Activated naive CD4-positive, alpha-beta T cell treated with anti-CD3 and anti-CD28 coated beads, Interleukin-2, amount 50 U/mL, for 24 hours (primary cell): ENCODE results near the gene FARS2.

Experiments
- H3K27ac Mint-ChIP-seq: one replicate; pipeline ENCODE4 v1.8.0; 2021; ENCODE audit warnings: mild to moderate bottlenecking, mixed read lengths
- H3K27me3 Mint-ChIP-seq: one replicate; pipeline ENCODE4 v1.8.0; 2021; ENCODE audit warnings: mixed read lengths
- H3K36me3 Mint-ChIP-seq: one replicate; pipeline ENCODE4 v1.8.0; 2021; ENCODE audit warnings: mixed read lengths
- H3K4me1 Mint-ChIP-seq: one replicate; pipeline ENCODE4 v1.8.0; 2021; ENCODE audit warnings: mixed read lengths
- H3K4me3 Mint-ChIP-seq: one replicate; pipeline ENCODE4 v1.8.0; 2021; ENCODE audit warnings: mild to moderate bottlenecking, mixed read lengths
- H3K9me3 Mint-ChIP-seq: one replicate; pipeline ENCODE4 v1.8.0; 2021; ENCODE audit warnings: mixed read lengths

The FARS2 gene

GRCh38 chr6:5590187-5590586 lies 328.9 kb downstream of the FARS2 start:
- no peaks in the 10 kb centered on the region for H3K4me1 Mint-ChIP-seq
- no peaks in the 10 kb centered on the region for H3K27me3 Mint-ChIP-seq
- no peaks in the 10 kb centered on the region for H3K9me3 Mint-ChIP-seq
- H3K27ac Mint-ChIP-seq, result no peak overlapping the region
- H3K4me3 Mint-ChIP-seq, result no peak overlapping the region
- H3K36me3 Mint-ChIP-seq, result peaks cover 5% of the 10 kb centered on the region

- no peak overlapping the region for H3K27ac Mint-ChIP-seq
- no peaks in the 10 kb centered on the region for H3K9me3 Mint-ChIP-seq
- no peak overlapping the region for H3K4me3 Mint-ChIP-seq
- no peaks in the 10 kb centered on the region for H3K27me3 Mint-ChIP-seq
- peaks cover 2% of the 10 kb centered on the region for H3K36me3 Mint-ChIP-seq
- no peaks in the 10 kb centered on the region for H3K4me1 Mint-ChIP-seq
Observed at GRCh38 chr6:5592886-5593519, 331.7 kb downstream of the FARS2 start.

- Mint-ChIP-seq H3K36me3 (peaks cover 3% of the 10 kb centered on the region), H3K27me3 (no peaks in the 10 kb centered on the region), H3K4me1 (no peaks in the 10 kb centered on the region), H3K4me3 (no peak overlapping the region), H3K27ac (no peak overlapping the region), H3K9me3 (no peaks in the 10 kb centered on the region)
Observed at GRCh38 chr6:5595184-5595583, 333.9 kb downstream of the FARS2 start.

- Mint-ChIP-seq H3K27me3 (no peaks in the 10 kb centered on the region), H3K27ac (no peak overlapping the region), H3K9me3 (no peaks in the 10 kb centered on the region), H3K4me3 (no peak overlapping the region), H3K4me1 (no peaks in the 10 kb centered on the region), H3K36me3 (peaks cover 5% of the 10 kb centered on the region)
Observed at GRCh38 chr6:5597413-5597812, 336.1 kb downstream of the FARS2 start.

- Mint-ChIP-seq H3K4me3 (no peak overlapping the region), H3K27me3 (no peaks in the 10 kb centered on the region), H3K9me3 (no peaks in the 10 kb centered on the region), H3K27ac (no peak overlapping the region), H3K36me3 (peaks cover 3% of the 10 kb centered on the region), H3K4me1 (no peaks in the 10 kb centered on the region)
Observed at GRCh38 chr6:5598123-5598522, 336.8 kb downstream of the FARS2 start.

GRCh38 chr6:5599127-5599526 lies 337.8 kb downstream of the FARS2 start:
- Mint-ChIP-seq H3K9me3 (no peaks in the 10 kb centered on the region), H3K4me3 (no peak overlapping the region), H3K27ac (no peak overlapping the region), H3K4me1 (no peaks in the 10 kb centered on the region), H3K27me3 (no peaks in the 10 kb centered on the region), H3K36me3 (peaks cover 3% of the 10 kb centered on the region)

GRCh38 chr6:5605937-5606336 lies 344.6 kb downstream of the FARS2 start:
- Mint-ChIP-seq H3K36me3 (peaks cover 5% of the 10 kb centered on the region), H3K27me3 (no peaks in the 10 kb centered on the region), H3K4me3 (no peak overlapping the region), H3K4me1 (peaks cover 4% of the 10 kb centered on the region), H3K9me3 (no peaks in the 10 kb centered on the region), H3K27ac (no peak overlapping the region)

- Mint-ChIP-seq H3K27me3 (no peaks in the 10 kb centered on the region), H3K36me3 (peaks cover 5% of the 10 kb centered on the region), H3K4me1 (peaks cover 4% of the 10 kb centered on the region), H3K27ac (no peak overlapping the region), H3K9me3 (no peaks in the 10 kb centered on the region), H3K4me3 (no peak overlapping the region)
Observed at GRCh38 chr6:5606546-5606945, 345.2 kb downstream of the FARS2 start.

GRCh38 chr6:5610640-5611039 lies 349.3 kb downstream of the FARS2 start:
- Mint-ChIP-seq H3K27me3 (no peaks in the 10 kb centered on the region), H3K4me3 (no peak overlapping the region), H3K9me3 (peaks cover 6% of the 10 kb centered on the region), H3K27ac (no peak overlapping the region), H3K4me1 (no peaks in the 10 kb centered on the region), H3K36me3 (peaks cover 18% of the 10 kb centered on the region)

- H3K4me1 Mint-ChIP-seq, result peaks cover 19% of the 10 kb centered on the region
- H3K27ac Mint-ChIP-seq, result no peak overlapping the region
- H3K9me3 Mint-ChIP-seq, result peaks cover 6% of the 10 kb centered on the region
- peaks cover 29% of the 10 kb centered on the region for H3K36me3 Mint-ChIP-seq
- no peak overlapping the region for H3K4me3 Mint-ChIP-seq
- no peaks in the 10 kb centered on the region for H3K27me3 Mint-ChIP-seq
Observed at GRCh38 chr6:5617179-5617578, 355.9 kb downstream of the FARS2 start.

GRCh38 chr6:5619249-5619648 lies 357.9 kb downstream of the FARS2 start:
- H3K4me3 Mint-ChIP-seq, result peak overlapping the region; percentile 47
- H3K4me1 Mint-ChIP-seq, result peaks cover 24% of the 10 kb centered on the region
- H3K9me3 Mint-ChIP-seq, result peaks cover 6% of the 10 kb centered on the region
- peaks cover 24% of the 10 kb centered on the region for H3K36me3 Mint-ChIP-seq
- H3K27ac Mint-ChIP-seq, result peak overlapping the region; percentile 61
- no peaks in the 10 kb centered on the region for H3K27me3 Mint-ChIP-seq

GRCh38 chr6:5622276-5623005 lies 361.1 kb downstream of the FARS2 start:
- Mint-ChIP-seq H3K27me3 (no peaks in the 10 kb centered on the region), H3K27ac (no peak overlapping the region), H3K4me3 (no peak overlapping the region), H3K4me1 (peaks cover 55% of the 10 kb centered on the region), H3K36me3 (peaks cover 15% of the 10 kb centered on the region), H3K9me3 (no peaks in the 10 kb centered on the region)

- H3K27ac Mint-ChIP-seq, result no peak overlapping the region
- H3K4me3 Mint-ChIP-seq, result no peak overlapping the region
- no peaks in the 10 kb centered on the region for H3K9me3 Mint-ChIP-seq
- peaks cover 59% of the 10 kb centered on the region for H3K4me1 Mint-ChIP-seq
- H3K27me3 Mint-ChIP-seq, result no peaks in the 10 kb centered on the region
- H3K36me3 Mint-ChIP-seq, result peaks cover 10% of the 10 kb centered on the region
Observed at GRCh38 chr6:5623769-5624168, 362.5 kb downstream of the FARS2 start.

- Mint-ChIP-seq H3K9me3 (no peaks in the 10 kb centered on the region), H3K27me3 (no peaks in the 10 kb centered on the region), H3K4me3 (no peak overlapping the region), H3K4me1 (peaks cover 58% of the 10 kb centered on the region), H3K27ac (no peak overlapping the region), H3K36me3 (peaks cover 11% of the 10 kb centered on the region)
Observed at GRCh38 chr6:5624256-5624655, 362.9 kb downstream of the FARS2 start.

- Mint-ChIP-seq H3K9me3 (no peaks in the 10 kb centered on the region), H3K36me3 (peaks cover 13% of the 10 kb centered on the region), H3K27ac (peak overlapping the region; percentile 80), H3K4me3 (peak overlapping the region; percentile 74), H3K27me3 (no peaks in the 10 kb centered on the region), H3K4me1 (peaks cover 63% of the 10 kb centered on the region)
Observed at GRCh38 chr6:5626727-5627426, 365.6 kb downstream of the FARS2 start.

GRCh38 chr6:5630636-5631035 lies 369.3 kb downstream of the FARS2 start:
- peaks cover 51% of the 10 kb centered on the region for H3K4me1 Mint-ChIP-seq
- peaks cover 17% of the 10 kb centered on the region for H3K36me3 Mint-ChIP-seq
- no peak overlapping the region for H3K4me3 Mint-ChIP-seq
- H3K27me3 Mint-ChIP-seq, result no peaks in the 10 kb centered on the region
- no peak overlapping the region for H3K27ac Mint-ChIP-seq
- H3K9me3 Mint-ChIP-seq, result no peaks in the 10 kb centered on the region
